ENCODE results near the gene CD247.

DNA sequence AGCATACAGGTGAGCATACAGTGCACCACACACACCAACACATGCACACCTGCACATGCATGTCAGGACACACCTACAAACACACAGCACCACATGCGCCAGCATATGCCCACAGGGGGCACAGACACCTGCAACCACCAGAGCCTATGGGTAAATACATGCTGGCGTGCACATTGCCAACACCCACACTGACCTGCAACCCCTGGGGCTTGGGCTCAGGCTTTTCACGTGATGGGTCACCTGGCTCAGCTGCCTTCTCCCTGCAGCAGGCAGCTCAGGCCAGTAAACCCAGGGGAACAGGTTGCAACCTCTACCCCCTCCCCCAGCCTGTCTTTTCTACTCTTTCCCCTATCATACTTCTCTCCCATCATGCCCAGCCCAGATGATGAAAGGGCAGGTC, 8.1 kb downstream of the CD247 start:
- TF ChIP-seq, protein P1, sequence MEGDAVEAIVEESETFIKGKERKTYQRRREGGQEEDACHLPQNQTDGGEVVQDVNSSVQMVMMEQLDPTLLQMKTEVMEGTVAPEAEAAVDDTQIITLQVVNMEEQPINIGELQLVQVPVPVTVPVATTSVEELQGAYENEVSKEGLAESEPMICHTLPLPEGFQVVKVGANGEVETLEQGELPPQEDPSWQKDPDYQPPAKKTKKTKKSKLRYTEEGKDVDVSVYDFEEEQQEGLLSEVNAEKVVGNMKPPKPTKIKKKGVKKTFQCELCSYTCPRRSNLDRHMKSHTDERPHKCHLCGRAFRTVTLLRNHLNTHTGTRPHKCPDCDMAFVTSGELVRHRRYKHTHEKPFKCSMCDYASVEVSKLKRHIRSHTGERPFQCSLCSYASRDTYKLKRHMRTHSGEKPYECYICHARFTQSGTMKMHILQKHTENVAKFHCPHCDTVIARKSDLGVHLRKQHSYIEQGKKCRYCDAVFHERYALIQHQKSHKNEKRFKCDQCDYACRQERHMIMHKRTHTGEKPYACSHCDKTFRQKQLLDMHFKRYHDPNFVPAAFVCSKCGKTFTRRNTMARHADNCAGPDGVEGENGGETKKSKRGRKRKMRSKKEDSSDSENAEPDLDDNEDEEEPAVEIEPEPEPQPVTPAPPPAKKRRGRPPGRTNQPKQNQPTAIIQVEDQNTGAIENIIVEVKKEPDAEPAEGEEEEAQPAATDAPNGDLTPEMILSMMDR (IDR thresholded peaks at IDR 0.05; ENCODE audit: borderline replicate concordance, extremely low read depth, low read length, poor library complexity, severe bottlenecking), result no peak
- no peak for TF ChIP-seq EZH2 (IDR thresholded peaks at IDR 0.05; ENCODE audit: borderline replicate concordance, low read depth, low read length, severe bottlenecking)
